Activated CD4-positive, alpha-beta T cell treated with anti-CD3 and anti-CD28 coated beads for 1 hour (primary cell): ENCODE measurements around the gene OPCML.

Experiments used
- DNase-seq: peaks from one replicate; pipeline ENCODE4 v3.0.0-alpha.2; 2020

The OPCML gene

DNA sequence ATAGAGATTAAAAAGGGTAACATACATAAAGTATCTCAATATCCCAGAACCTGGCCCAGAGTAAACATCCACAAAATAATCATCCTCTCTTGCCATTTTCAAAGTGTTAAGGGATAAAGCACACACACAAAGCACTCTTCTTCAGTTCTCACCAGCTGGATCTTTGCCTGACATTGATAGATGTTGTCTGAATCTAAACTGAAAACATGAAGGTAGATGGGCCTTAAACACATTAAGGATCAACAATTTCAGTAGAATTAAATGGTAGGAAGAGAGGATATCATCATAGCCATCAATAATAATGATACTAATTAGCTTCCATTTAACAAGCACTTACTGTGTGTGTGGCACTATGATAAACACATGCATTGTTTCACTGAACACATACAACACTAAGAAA is 261.1 kb downstream of the OPCML start:
- DNase-seq = no peak

DNA sequence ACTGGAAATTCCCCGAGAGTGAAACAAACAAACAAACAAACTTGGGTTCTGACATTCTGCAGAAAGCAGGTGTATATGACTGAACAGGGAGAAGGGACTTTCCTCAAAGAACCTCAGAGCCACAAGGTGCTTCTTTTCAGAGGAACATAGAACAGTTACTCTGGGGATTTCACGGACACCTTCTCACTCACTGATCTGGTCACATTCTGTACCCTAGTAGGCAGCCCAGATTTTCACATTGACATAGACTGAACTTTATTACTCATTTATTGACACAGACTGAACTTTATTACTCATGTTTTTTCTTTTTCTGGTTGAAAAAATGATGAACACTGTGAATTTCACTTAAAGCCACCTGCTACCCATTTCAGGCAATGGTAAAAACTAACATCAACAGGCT is 263.0 kb downstream of the OPCML start:
- no peak for DNase-seq

DNA sequence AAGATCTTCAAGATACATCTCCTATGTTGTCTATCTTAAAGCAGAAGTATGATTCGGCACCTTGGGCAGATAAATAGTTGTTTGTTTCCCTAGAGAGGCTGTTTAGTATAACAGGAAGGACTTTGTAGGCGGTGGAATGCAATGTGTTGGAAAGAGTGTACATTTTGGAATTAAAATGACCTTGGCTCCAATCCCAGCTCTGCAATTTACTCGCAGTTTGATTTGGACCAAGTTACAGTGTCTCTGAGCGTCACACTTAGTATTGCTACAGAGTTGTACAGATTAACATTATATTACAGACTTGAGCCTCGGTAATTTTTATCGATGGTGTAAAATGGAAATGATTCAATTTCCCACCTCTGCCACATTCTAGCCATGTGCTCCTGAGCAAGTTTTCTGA is 265.3 kb downstream of the OPCML start:
- no peak for DNase-seq

DNA sequence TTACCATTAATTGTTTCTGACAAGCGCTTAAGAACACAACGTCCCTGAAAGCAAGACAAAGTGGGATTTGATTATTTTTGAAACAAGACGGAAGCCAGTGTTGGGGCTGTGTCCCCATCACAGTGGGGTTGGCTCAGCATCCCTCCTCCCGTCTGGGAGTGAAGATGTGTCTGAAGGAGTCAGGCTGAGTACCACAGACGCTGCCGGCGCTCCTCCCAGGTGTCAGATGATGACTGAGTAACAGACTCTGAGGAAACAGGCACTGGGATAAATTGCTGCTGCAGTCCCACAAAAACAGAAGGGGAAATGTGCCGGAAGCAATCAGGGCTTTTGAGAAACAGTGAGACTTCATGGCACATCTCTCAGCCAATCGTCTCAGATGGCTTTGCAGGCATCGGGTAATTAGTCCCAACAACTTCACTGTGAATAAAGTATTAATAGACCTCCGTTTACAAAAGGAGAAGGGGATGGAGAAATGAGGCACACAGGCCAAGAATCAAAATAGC is 266.7 kb downstream of the OPCML start:
- no peak for DNase-seq

DNA sequence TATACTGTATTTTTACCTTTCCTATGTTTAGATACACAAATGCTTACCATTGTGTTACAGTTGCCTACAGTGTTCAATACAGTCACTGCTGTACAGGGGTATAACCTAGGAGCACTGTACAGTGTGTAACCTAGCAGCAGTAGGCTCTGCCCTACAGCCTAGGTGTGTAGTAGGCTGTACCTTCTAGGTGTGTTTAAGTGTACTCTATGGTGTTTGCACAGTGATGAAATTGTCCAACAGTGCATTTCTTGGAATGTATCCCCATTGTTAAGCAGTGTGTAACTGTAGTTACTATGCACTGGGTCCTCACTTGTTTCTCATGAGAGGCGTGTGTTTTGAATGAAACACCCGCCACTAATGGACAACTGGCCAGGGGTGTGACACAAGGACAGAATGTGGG is 269.0 kb downstream of the OPCML start:
- DNase-seq = no peak

DNA sequence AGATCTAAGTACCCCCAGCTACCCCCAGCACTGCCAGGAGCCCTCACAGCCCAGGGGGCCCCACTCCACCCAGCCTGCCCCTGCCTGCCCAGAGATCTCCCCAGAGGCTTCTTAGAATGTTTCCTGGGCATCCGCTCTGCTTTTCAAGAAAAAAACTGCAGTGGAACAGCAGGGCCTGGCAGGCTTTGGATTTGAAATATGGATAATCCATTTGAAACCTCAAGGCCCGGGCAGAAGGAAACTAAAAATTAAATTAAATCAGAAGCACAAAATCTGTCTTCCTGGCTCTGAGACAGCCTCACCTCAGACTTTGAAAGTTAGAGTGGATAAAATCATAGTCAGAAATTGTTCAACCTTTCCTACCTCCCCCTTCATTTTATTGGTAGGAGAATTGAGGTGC is 273.6 kb downstream of the OPCML start:
- no peak for DNase-seq

DNA sequence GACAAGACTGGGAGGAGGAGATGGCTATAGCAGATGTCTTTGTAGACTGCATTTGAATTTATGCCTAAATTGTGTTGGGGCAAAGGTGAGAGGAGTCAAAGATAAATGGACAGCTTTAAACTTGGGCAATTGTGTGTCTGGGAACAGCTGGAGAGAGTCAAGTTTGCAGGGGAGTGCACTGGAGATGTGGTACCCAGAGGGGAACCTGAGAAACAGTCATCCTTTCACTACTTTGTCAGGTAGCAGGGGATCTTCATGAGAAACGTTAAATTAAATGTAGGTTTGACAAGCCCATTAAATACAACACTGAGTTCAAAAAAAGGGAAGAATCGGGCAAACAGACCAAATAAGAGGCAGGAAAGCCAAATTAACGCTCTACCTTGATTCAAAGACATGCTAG is 277.7 kb downstream of the OPCML start:
- DNase-seq = no peak

DNA sequence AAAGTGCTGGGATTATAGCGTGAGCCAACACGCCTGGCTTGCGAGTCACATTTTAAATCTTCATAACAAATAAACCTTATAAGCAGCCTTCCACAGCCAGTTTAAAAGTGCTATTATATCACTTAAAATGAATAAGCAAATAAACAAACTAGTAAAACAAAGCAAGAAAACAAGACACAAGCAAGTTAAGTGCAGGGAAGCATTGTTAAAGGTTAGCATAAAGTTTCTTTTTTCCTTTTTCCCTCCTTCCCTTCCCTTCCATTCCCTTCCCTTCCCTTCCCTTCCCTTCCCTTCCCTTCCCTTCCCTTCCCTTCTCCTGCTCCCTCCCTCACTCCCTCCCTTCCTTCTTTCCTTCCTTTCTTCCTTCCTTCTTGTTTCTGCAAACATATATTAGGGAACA is 278.7 kb downstream of the OPCML start:
- DNase-seq = no peak

DNA sequence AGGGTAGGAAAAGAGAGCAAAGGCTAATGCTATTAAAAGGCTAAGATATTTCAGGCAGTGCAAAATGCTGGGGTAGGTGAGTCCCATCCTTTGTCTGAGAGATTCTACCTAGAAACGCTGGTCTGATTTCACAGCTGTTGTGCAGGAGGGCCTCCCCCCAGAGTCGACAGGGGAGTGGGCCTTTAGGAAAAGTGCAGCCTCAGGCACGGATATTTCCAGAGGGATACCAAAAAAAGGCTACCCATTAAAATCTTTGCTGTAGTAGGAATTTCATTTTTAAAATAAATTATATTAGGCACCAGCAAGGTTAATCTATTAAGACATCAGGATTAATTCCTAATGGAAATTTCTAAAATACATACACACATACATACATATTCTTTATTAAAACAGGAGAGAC is 280.5 kb downstream of the OPCML start:
- DNase-seq = no peak

DNA sequence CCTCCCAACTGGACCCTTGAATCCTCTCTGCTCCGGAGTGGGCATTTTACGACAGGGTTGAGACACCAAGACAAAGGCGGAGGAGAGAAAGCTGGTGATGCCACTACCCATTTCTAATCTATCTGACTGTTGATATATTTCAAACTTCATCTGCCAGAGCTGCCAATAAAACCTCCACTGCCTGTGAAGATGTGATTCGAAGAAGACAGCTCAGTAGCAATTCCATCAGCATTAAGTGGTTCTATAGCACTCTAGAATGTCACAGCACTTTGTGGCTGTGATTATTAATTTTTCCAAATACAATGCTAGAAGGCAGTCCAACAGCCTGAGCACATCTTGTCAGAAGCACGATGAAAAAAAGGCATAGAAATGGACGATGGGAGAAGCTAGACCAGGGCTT is 282.8 kb downstream of the OPCML start:
- DNase-seq = no peak

DNA sequence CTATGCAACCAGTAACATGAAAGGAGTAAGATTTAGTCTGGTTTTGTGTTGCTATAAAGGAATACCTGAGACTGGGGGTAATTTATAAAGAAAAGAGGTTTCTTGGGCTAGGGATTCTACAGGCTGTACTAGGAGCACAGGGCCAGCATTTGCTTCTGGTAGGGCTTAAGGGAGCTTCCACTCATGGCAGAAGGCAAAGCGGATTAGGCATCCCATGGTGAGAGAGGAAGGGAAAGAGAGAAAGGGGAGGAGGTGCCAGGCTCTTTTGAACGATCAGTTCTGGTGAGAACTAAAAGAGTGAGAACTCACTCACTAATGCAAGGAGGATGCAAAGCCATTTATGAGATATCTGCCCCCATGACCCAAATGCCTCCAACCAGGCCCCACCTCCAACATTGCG is 283.2 kb downstream of the OPCML start:
- no peak for DNase-seq

DNA sequence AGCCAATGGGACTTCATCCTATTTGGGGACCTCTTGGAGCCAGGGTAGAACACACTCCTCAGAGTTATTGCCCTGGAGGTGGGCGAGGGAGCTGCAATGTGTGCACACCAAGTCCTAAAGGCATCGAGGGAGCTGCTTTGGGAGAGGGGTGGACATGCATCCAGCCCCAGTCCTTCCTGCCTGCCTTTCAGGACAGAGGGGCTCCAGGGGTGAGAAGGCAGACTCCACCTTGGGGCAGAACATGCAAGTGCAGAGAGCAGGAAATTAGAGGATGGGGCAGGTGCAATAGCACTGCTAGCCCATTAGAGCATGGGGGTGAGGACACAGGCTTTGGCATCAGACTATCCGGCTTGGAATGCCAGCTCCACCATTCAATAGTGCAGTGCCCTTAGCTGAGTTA is 288.5 kb downstream of the OPCML start:
- DNase-seq = no peak

DNA sequence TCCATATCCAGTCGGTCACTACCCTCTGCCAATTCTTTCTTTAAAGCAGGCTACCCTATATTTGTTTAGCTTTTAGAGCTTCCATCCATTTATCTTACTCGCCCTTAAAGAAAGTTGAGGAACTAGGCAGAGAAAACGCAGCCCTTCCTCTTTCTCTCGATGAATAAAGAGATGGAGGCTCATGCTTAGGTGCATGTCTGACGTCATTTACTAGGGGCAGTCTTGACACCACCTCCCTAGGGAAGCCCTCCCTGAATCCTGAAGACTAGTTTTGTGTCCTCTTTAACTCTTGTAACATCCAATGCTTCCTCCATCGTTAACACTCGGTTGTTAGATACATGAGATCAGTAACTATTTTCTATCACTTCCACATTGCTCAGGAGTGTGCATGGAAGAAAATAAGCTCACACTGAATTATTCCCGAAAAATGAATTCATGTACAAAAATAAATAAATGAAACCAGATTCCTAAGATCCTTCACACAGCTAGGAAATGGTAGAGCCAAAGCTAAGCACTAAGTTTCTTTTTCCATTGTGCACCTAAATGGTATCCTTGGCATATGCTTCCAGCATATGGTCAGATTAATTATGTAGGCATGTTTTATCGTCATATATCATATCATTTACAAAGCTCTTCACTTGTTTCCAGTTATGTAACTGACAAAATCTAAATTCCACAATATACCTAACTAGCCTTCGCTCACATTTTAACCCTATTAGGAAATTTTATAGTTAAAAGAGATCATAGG is 291.2 kb downstream of the OPCML start:
- DNase-seq = no peak

DNA sequence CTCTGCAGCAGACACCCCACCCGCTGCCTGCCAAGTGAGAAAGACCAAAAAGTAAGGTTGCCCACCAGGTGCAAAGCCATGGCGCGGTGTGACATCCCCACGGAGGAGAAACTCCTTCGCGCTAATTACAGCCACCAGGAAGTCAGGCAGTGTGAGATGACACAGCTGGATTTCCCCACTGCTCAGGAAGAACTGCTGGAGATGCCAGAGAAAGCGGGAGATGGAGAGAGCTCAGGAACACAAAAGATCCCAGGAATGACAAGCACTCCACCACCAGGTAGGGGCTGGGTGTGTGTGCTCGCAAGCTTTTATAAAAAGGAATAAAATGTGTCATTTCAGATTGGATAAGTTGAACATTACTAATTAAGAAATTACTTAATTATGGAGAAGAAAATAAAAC is 292.7 kb downstream of the OPCML start:
- no peak for DNase-seq

DNA sequence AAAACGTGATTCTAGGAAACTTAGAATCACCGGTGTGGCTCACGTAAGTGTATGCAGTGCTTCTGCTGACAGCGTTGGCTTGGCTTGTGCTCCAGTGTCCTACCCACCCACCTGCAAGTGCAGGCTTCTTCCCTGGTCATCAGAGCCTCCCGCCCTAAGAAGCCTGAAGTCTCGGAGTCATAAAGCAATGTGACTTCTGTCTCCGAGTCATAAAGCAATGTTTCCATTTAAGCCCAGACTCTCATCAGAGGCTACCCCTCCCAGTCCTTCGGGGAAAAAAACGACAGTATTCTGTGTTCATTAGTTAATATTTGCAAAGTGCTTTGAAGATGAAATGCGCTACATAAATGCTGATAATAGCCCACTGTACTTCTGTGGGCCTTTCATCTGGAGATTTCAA is 293.8 kb downstream of the OPCML start:
- DNase-seq = no peak

DNA sequence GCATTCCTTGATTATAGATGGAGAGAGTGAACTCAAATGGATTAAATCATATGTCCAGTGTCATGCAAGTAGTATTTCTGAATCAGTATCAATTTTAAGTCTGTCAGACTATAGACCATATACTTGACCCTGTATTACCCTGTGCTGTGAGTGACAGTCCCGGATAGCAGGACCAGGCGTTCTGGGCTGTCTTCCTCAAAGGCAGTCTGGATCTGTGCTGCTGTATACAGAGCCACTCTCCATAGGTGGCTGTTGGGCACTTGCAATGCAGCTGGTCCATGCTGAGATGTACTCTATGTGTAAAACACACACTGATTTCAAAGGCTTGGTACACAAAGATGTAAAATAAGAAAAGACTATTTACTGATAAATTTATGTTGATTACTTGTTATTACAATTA is 294.3 kb downstream of the OPCML start:
- no peak for DNase-seq

DNA sequence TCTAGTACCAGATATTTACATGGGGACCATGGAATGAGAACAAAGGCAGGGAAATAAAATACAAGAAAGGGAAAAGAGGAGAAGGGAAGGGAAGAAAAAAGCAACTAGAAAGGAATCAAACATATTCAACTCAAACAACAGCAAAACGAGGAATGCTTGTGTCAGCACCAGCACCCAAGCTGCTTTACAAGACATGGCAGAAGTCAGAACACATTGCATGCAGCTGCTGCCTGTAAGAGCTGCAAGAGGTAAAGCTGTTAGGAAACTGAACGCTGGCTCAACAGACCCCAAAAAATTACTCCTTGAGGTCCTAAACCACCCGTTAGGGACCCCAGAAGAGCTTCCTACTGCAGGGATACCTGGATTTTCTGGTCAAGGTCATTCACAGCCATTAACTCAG is 296.9 kb downstream of the OPCML start:
- no peak for DNase-seq

DNA sequence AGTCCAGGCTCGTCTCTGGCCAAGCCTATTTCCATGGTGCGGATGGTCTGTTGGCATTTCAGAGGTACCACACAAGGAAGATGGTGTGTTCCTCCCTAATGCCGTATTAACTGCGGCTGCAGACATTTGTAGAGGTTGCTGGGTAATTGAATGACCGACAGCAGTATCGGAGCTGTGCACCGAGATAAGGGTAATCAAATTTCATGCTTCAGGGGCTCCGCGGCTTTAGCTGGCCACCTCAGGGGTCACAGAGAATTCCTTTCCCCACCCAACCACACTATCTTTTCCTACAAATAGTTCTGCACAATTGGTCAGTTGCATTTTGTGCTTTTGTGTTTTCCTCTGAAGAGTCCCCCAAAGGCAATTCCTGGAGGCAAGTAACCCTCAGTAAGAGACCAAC is 297.4 kb downstream of the OPCML start:
- DNase-seq = no peak

DNA sequence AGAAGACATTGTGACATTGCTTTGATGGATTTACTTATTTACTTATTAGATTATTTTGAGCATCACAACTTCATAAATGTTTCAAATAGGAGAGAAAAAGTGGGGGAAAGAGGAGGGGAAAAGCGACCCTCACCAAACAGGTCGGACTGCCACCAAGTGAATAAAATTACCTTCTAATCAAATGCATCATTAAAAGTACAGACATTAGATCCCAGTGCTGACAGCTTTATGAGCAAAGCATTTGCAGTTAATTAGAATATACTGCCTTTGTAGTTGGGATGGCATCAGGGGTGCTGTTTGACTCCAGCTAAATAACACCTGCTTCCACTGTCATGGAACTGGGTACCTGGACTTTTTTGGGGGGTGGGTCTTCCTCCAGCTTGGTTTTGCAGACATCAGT is 299.6 kb downstream of the OPCML start:
- DNase-seq = no peak

DNA sequence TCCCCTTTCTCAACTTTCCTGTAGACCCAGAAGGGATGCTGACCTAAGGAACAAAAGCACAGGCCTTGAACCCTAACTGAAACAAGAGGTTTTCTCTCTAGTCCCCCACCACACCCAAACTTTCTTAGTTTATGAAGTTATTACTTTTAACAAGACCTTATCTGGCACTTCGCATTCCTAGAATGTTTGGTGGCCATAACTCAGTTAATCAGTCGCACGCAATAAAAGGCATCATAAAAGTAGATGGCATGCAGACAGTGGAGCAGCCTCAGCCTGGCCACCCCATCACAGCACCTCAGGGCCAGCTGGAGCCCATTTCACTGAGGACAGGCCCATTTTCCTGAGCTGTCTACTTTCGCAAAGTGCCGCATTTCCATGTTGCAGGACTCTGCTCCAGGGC is 301.9 kb downstream of the OPCML start:
- no peak for DNase-seq

DNA sequence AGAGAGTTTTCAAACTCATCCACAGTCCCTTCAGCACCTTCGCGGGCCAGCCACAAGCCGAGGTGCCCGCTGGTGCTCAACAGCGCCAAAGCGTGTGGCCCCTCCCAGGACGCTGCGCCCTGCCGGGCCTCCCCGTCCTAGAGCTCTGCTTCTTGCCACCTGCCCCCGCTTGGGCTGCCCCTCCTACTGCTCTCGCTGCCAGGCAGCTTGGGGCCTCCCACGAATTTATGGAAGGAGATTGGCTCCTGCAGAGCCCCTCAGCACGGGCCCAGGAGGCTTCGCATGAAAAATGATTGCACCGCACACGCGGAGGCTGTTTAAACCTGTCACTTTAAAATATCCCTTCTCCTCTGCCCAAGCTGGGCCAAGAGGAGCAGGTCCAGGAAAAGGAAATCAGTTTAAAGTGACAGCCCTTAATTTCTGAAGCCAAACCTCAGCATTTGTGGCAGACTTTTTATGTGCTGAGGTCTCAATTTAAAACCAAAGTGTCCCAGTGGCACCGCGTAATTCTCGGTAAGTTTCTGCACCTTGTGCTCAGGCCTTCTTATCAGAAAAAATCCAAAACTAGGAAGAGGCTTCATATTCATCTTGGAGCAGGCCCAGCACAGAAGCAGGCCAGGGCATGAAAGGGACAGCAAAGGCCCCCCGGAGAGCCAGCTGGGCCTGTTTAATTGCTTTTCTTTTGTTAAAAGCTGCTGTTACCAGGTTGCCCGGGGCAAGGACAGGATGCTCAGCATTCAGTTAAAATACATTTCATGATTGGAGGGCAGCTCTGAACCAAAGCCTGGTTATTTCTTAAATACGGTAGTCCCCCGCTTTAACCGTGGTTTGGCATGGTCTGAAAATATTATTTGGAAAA is 303.6 kb downstream of the OPCML start:
- DNase-seq = no peak

DNA sequence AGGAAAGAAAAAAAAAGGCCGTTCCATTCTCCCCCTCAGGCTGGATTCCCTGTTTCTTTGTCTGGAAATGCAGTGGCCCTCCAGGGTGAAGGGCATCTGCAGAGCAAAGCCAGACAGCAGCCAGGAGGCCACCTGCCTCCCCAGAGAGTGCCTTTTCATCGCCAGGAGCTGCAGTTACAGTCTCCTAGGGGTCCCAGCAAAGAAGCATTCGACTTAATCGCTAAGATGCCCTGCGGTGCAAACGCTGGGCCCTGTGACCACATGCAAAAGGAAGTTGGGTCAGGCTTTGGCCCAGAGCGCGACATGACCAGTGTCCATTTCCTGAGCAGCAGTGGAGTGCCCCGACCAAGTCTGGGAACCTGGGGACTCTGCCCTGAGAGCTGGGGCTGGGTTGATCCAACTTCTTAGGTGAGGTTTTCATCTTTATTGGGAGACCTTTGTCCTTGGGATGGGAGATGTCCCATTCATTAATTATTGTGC is 304.6 kb downstream of the OPCML start:
- no peak for DNase-seq

DNA sequence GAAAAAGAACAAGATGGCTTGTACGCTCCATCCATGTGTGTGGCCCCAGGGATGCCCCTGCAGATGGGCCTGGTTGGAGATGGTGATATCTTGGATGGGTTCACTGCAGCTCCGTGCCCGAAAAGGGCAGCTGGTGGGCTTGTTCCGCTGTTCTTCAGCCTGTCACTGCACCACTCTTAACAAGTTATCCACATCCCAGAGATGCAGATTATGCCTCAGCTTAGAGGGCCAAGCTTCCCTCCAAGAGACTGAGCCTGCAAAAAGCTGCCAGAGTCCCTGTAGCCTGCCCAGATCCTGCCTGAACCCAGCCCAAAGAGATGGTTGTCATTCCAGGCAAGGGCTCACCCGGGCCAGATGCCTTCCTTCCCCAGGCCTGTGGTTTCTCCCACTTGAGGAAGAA is 308.0 kb downstream of the OPCML start:
- no peak for DNase-seq
